K562 (cell line): Measurements from ENCODE around the gene HNRNPA3. TPM values are rescaled to one million over a fixed set of nuclear protein-coding genes. Genes with fewer than 3 reads are reported as not detected.

Source experiments
- CBX5 ChIP-seq: IDR thresholded peaks from 2 replicates; pipeline ENCODE4 v1.6.1; 2014; ENCODE audit warnings: low read depth, borderline replicate concordance
- CCNT2 ChIP-seq: IDR thresholded peaks from 2 replicates; pipeline ENCODE4 v1.6.1; 2011; ENCODE audit warnings: borderline replicate concordance, low read depth, mild to moderate bottlenecking, moderate library complexity, mixed read lengths, low read length; ENCODE audit not compliant: insufficient read length; ENCODE audit errors: extremely low read depth
- EP400 ChIP-seq: fragments of 450-650 bp; IDR thresholded peaks from 2 replicates; pipeline ENCODE4 v1.6.1; 2017; ENCODE audit warnings: antibody characterized with exemption, mild to moderate bottlenecking, moderate library complexity
- ESRRA ChIP-seq: fragments of 450-650 bp; IDR thresholded peaks from 2 replicates; pipeline ENCODE4 v1.6.1; 2014; ENCODE audit warnings: low read depth, mild to moderate bottlenecking, moderate library complexity, borderline replicate concordance
- MYBL2 ChIP-seq, 2 experiments: fragments of 450-650 bp in 1 of 2; sonication (generic) in 1 of 2; formaldehyde crosslinking in 1 of 2; IDR thresholded peaks; 2 replicates each; pipeline versions ENCODE4 v1.6.1 to v1.8.1; 2017 to 2022; ENCODE audit warnings: borderline replicate concordance in 1 of 2, inconsistent platforms in 1 of 2, low read depth in 1 of 2, mild to moderate bottlenecking in 1 of 2, missing genetic modification reagents in 1 of 2, moderate library complexity in 1 of 2
- POLR2A ChIP-seq: fragments of 450-650 bp; conservative IDR thresholded peaks from 2 replicates; pipeline ENCODE4 v1.6.1; 2016
- RAD21 ChIP-seq, 2 experiments: fragments of 250-450 bp in 1 of 2; fragments of 450-650 bp in 1 of 2; sonication (Bioruptor Pico) in 1 of 2; formaldehyde crosslinking in 1 of 2; IDR thresholded peaks in 1 of 2; conservative IDR thresholded peaks in 1 of 2; 2 replicates each; pipeline versions ENCODE4 v1.4.0 to v1.8.0; 2020 to 2022; ENCODE audit warnings: mild to moderate bottlenecking in 2 of 2, moderate library complexity in 1 of 2
- ZNF143 ChIP-seq: sonication (generic); formaldehyde crosslinking; IDR thresholded peaks from 2 replicates; pipeline ENCODE4 v1.9.0; 2022; ENCODE audit warnings: mild to moderate bottlenecking, missing genetic modification reagents
- ZSCAN32 ChIP-seq: fragments of 450-650 bp; formaldehyde crosslinking; IDR thresholded peaks from 2 replicates; pipeline ENCODE4 v1.4.0; 2020; ENCODE audit warnings: mild to moderate bottlenecking, moderate library complexity
- polyA plus RNA-seq, 8 experiments: library from polyadenylated mRNA; depleted of rRNA in 4 of 8; stranded (reverse) in 5 of 8; unstranded in 3 of 8; fragments of >200 nt; fragmentation: Nextera tagmentation in 2 of 8; fragmentation: Illumina TruSeq in 1 of 8; extraction: Ambion mirVana in 2 of 8; extraction: Trizol in 1 of 8; gene quantifications; 2 replicates each; pipeline versions ENCODE4 v1.2.1 to v1.2.3, GENCODE V29; 2011 to 2014; ENCODE audit warnings: inconsistent platforms in 1 of 8, missing spikeins in 1 of 8
- total RNA-seq, 7 experiments: library from RNA; depleted of rRNA in 6 of 7; stranded (reverse); fragments of >200 nt in 6 of 7; fragmentation: Illumina TruSeq in 2 of 7; extraction: Trizol in 2 of 7; gene quantifications; 2 replicates each; pipeline versions ENCODE4 v1.2.1 to v1.2.3, GENCODE V29; 2011 to 2021; ENCODE audit warnings: low replicate concordance in 1 of 7
- TF ChIP-seq, protein P1 (sequence below), 3 experiments: fragments of 200-800 bp in 1 of 3; fragments of 250-450 bp in 1 of 3; fragments of 450-650 bp in 1 of 3; sonication (Bioruptor Pico) in 1 of 3; sonication (Bioruptor generic) in 1 of 3; formaldehyde crosslinking in 1 of 3; IDR thresholded peaks; 2 replicates each; pipeline versions ENCODE4 v1.6.1 to v1.8.0; 2016 to 2022; ENCODE audit warnings: mild to moderate bottlenecking in 2 of 3, missing genetic modification characterization in 2 of 3, missing compliant biosample characterization in 1 of 3, moderate library complexity in 1 of 3
- TF ChIP-seq, protein P2 (sequence below): fragments of 250-450 bp; sonication (Bioruptor Pico); IDR thresholded peaks from 2 replicates; pipeline ENCODE4 v1.4.0; 2020
- TF ChIP-seq, protein P3 (sequence below): fragments of 450-650 bp; formaldehyde crosslinking; IDR thresholded peaks from 2 replicates; pipeline ENCODE4 v1.4.0; 2020; ENCODE audit warnings: mild to moderate bottlenecking, mixed read lengths
- TF ChIP-seq, protein P4 (sequence below): fragments of 200-800 bp; sonication (Bioruptor generic); IDR thresholded peaks from 2 replicates; pipeline ENCODE4 v1.6.1; 2017; ENCODE audit warnings: missing genetic modification characterization, missing compliant biosample characterization
- TF ChIP-seq, protein P5 (sequence below): IDR thresholded peaks from 2 replicates; pipeline ENCODE4 v1.6.1; 2016; ENCODE audit warnings: missing genetic modification characterization, missing compliant biosample characterization

HNRNPA3 gene
- total and polyA plus RNA-seq, 9 of the 15 experiments (the other 6 are each of a cell fraction or from before 2014, with no cell fraction given), result 72.8 to 428 (median 192) TPM

DNA sequence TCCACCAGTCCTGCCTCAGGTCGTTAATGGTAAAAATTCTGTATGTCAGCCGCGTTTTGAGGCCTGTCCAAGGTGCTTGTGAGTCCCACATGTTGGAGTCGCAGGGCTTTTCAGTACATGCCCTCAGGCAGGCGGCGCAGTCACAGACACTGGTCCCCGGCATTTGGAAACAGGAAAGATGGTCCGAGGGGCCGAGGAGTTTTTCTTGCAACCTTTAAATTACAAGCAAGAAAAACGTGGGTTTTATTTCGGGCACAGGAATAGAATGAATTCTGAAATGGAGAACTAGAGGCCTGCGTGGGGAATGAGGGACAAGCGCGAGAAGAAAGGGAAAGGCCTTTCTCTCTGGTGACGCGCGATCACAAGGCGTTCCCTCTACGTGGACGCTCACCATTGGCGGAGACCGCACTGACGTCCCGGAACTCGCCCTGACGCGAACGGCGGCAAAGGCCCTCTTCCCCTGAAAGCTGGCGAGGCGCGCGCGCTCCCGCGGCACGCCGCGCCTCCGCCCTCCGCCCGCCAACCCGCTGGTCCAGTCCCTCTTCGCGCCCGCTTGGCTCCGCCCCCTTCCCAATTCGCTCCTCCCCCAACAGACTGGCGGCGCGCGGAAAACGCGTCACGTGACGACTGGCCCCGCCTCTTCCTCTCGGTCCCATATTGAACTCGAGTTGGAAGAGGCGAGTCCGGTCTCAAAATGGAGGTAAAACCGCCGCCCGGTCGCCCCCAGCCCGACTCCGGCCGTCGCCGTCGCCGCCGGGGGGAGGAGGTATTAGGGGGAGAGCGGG, at the start of gene HNRNPA3 (continued):
- TF ChIP-seq, protein P1, sequence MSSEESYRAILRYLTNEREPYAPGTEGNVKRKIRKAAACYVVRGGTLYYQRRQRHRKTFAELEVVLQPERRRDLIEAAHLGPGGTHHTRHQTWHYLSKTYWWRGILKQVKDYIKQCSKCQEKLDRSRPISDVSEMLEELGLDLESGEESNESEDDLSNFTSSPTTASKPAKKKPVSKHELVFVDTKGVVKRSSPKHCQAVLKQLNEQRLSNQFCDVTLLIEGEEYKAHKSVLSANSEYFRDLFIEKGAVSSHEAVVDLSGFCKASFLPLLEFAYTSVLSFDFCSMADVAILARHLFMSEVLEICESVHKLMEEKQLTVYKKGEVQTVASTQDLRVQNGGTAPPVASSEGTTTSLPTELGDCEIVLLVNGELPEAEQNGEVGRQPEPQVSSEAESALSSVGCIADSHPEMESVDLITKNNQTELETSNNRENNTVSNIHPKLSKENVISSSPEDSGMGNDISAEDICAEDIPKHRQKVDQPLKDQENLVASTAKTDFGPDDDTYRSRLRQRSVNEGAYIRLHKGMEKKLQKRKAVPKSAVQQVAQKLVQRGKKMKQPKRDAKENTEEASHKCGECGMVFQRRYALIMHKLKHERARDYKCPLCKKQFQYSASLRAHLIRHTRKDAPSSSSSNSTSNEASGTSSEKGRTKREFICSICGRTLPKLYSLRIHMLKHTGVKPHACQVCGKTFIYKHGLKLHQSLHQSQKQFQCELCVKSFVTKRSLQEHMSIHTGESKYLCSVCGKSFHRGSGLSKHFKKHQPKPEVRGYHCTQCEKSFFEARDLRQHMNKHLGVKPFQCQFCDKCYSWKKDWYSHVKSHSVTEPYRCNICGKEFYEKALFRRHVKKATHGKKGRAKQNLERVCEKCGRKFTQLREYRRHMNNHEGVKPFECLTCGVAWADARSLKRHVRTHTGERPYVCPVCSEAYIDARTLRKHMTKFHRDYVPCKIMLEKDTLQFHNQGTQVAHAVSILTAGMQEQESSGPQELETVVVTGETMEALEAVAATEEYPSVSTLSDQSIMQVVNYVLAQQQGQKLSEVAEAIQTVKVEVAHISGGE (CRISPR knock-in tag; IDR thresholded peaks at IDR 0.05), result peak in 1 of 3 experiments; percentile 37; a peak in 1 of 6 replicates
- TF ChIP-seq, protein P2, sequence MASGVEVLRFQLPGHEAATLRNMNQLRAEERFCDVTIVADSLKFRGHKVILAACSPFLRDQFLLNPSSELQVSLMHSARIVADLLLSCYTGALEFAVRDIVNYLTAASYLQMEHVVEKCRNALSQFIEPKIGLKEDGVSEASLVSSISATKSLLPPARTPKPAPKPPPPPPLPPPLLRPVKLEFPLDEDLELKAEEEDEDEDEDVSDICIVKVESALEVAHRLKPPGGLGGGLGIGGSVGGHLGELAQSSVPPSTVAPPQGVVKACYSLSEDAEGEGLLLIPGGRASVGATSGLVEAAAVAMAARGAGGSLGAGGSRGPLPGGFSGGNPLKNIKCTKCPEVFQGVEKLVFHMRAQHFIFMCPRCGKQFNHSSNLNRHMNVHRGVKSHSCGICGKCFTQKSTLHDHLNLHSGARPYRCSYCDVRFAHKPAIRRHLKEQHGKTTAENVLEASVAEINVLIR (CRISPR knock-in tag), result peak; percentile 91
- TF ChIP-seq RAD21 (CRISPR knock-in tag; conservative IDR thresholded peaks at IDR 0.05 in 1 of 2, IDR thresholded peaks at IDR 0.05 in 1 of 2) (peak in 1 of 2 experiments; percentile 39; a peak in 2 of 4 replicates), ZSCAN32 (CRISPR knock-in tag) (peak; percentile 71), POLR2A (peak; percentile 99), EP400 (peak; percentile 97), MYBL2 (IDR thresholded peaks at IDR 0.05; ENCODE audit: low read depth) (no peak), MYBL2 (CRISPR knock-in tag; IDR thresholded peaks at IDR 0.05; ENCODE audit: borderline replicate concordance) (no peak), ZNF143 (CRISPR knock-in tag) (no peak), CCNT2 (peak; percentile 77), CBX5 (no peak), ESRRA (peak; percentile 53)
- TF ChIP-seq, protein P3, sequence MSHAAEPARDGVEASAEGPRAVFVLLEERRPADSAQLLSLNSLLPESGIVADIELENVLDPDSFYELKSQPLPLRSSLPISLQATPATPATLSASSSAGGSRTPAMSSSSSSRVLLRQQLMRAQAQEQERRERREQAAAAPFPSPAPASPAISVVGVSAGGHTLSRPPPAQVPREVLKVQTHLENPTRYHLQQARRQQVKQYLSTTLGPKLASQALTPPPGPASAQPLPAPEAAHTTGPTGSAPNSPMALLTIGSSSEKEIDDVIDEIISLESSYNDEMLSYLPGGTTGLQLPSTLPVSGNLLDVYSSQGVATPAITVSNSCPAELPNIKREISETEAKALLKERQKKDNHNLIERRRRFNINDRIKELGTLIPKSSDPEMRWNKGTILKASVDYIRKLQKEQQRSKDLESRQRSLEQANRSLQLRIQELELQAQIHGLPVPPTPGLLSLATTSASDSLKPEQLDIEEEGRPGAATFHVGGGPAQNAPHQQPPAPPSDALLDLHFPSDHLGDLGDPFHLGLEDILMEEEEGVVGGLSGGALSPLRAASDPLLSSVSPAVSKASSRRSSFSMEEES (CRISPR knock-in tag), result peak; percentile 100
- TF ChIP-seq, protein P4, sequence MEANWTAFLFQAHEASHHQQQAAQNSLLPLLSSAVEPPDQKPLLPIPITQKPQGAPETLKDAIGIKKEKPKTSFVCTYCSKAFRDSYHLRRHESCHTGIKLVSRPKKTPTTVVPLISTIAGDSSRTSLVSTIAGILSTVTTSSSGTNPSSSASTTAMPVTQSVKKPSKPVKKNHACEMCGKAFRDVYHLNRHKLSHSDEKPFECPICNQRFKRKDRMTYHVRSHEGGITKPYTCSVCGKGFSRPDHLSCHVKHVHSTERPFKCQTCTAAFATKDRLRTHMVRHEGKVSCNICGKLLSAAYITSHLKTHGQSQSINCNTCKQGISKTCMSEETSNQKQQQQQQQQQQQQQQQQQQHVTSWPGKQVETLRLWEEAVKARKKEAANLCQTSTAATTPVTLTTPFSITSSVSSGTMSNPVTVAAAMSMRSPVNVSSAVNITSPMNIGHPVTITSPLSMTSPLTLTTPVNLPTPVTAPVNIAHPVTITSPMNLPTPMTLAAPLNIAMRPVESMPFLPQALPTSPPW (CRISPR knock-in tag), result no peak; the same call in 1 of the 2 replicates
- TF ChIP-seq, protein P5, sequence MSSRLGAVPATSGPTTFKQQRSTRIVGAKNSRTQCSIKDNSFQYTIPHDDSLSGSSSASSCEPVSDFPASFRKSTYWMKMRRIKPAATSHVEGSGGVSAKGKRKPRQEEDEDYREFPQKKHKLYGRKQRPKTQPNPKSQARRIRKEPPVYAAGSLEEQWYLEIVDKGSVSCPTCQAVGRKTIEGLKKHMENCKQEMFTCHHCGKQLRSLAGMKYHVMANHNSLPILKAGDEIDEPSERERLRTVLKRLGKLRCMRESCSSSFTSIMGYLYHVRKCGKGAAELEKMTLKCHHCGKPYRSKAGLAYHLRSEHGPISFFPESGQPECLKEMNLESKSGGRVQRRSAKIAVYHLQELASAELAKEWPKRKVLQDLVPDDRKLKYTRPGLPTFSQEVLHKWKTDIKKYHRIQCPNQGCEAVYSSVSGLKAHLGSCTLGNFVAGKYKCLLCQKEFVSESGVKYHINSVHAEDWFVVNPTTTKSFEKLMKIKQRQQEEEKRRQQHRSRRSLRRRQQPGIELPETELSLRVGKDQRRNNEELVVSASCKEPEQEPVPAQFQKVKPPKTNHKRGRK, result no peak
